Prostate gland (tissue), 2 donors: ENCODE data around the gene SPDEF. TPM values are rescaled to one million over a fixed set of nuclear protein-coding genes. Genes with fewer than 3 reads are reported as not detected.

Experiments
- DNase-seq: peaks from one replicate; pipeline ENCODE4 v3.0.0-alpha.2; 2019; ENCODE audit warnings: low spot score
- H3K27ac ChIP-seq, 2 donors: fragments of 200-600 bp; sonication (generic); 2 replicates each; pipeline ENCODE4 v1.5.1; 2017 to 2019
- H3K27me3 ChIP-seq: fragments of 200-600 bp; sonication (generic); replicated peaks from 2 replicates; pipeline ENCODE4 v1.5.1; 2019; ENCODE audit not compliant: insufficient read depth
- H3K36me3 ChIP-seq, 2 donors: fragments of 200-600 bp; sonication (generic); 1 replicate in 1 of 2; 2 replicates in 1 of 2; pipeline versions ENCODE4 v1.5.1 to v1.8.1; 2017 to 2019
- H3K4me1 ChIP-seq: fragments of 200-600 bp; sonication (generic); replicated peaks from 2 replicates; pipeline ENCODE4 v1.5.1; 2019
- H3K4me3 ChIP-seq, 2 donors: fragments of 200-600 bp; sonication (generic); 2 replicates each; pipeline ENCODE4 v1.5.1; 2017 to 2019
- H3K9me3 ChIP-seq: fragments of 200-600 bp; sonication (generic); 2 replicates; pipeline ENCODE4 v1.5.1; 2017
- POLR2A ChIP-seq: fragments of 450-650 bp; IDR thresholded peaks from one replicate; pipeline ENCODE4 v1.6.1; 2016; ENCODE audit warnings: antibody characterized with exemption, mild to moderate bottlenecking
- POLR2AphosphoS5 ChIP-seq: sonication (generic); formaldehyde crosslinking; IDR thresholded peaks from one replicate; pipeline ENCODE4 v1.6.1; 2017; ENCODE audit warnings: antibody characterized with exemption
- WGBS: methylation state at CpG from one replicate; pipeline ENCODE4 v1.1.5; 2018; 5-methylcytosine and 5-hydroxymethylcytosine counted together
- intact Hi-C: fragments of 100-400 bp; cut with DNase I; formaldehyde crosslinking; loops from one replicate; pipeline ENCODE4 v1.14.2; 2022
- total RNA-seq, 2 donors: library from RNA; depleted of rRNA; stranded (reverse); fragments of >200 nt; gene quantifications; one replicate each; pipeline ENCODE4 v1.1.0, GENCODE V29; 2016
- TF ChIP-seq, protein P1 (sequence below), 4 experiments: fragments of 200-600 bp in 2 of 4; fragments of 450-650 bp in 2 of 4; sonication (generic) in 2 of 4; IDR thresholded peaks; 1 replicate in 3 of 4; 2 replicates in 1 of 4; pipeline ENCODE4 v1.5.1; 2016 to 2019; ENCODE audit warnings: antibody characterized with exemption in 4 of 4, mild to moderate bottlenecking in 2 of 4, moderate library complexity in 2 of 4

Gene SPDEF
- total RNA-seq, 2 donors from 2014 or later, result 165 to 738 TPM

DNA sequence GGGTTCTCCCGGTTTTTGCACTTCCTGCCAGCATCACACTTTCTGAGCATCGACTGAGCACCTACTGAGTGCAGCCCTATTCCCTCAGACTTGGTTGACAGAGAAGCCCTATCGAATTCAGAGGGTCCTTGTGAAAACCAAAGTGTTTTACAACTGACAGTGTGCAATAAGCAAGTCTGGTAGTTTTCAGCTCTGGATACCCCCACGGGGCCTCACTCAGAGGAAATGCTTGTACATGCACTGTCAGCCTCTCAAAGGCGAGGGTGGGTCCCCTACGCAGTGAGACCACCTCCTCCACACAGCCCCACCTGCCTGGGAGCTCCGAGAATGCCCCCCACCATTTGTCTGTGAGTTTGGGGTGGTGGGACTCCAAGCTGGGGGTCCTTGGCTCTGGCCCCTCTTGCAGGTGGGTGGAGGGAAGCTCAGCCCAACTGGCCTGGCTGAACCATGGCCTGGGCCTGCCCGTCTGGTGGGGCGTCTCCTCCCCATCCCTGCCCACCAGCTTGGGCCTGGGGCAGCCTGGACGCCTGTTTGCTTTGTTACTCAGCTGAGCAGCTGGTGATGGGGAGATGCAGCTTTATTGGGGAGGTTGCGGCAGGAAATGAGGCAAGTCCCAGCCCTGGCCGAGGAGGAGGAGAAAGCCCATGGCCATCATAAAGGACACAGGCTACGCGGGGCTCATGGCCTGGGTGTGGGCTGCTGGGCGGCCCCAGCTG, 1.7 kb downstream of the SPDEF start:
- intact Hi-C loops, result no loop called here
- no peak for TF ChIP-seq POLR2A
- no peak for TF ChIP-seq POLR2AphosphoS5
- TF ChIP-seq, protein P1, sequence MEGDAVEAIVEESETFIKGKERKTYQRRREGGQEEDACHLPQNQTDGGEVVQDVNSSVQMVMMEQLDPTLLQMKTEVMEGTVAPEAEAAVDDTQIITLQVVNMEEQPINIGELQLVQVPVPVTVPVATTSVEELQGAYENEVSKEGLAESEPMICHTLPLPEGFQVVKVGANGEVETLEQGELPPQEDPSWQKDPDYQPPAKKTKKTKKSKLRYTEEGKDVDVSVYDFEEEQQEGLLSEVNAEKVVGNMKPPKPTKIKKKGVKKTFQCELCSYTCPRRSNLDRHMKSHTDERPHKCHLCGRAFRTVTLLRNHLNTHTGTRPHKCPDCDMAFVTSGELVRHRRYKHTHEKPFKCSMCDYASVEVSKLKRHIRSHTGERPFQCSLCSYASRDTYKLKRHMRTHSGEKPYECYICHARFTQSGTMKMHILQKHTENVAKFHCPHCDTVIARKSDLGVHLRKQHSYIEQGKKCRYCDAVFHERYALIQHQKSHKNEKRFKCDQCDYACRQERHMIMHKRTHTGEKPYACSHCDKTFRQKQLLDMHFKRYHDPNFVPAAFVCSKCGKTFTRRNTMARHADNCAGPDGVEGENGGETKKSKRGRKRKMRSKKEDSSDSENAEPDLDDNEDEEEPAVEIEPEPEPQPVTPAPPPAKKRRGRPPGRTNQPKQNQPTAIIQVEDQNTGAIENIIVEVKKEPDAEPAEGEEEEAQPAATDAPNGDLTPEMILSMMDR (IDR thresholded peaks at IDR 0.05), result no peak
- Histone ChIP-seq H3K27me3 (no peaks in the 10 kb centered on the region), H3K9me3 (no peaks in the 10 kb centered on the region), H3K4me1 (peaks cover 19% of the 10 kb centered on the region), H3K36me3 (no peaks in the 10 kb centered on the region), H3K27ac (peak overlapping the region; percentile 86 to 90), H3K4me3 (peak overlapping the region; percentile 52 to 61)
- DNase-seq, result no peak
- 26% methylated on average over 10 of the region's 15 CpGs for whole genome bisulfite sequencing

DNA sequence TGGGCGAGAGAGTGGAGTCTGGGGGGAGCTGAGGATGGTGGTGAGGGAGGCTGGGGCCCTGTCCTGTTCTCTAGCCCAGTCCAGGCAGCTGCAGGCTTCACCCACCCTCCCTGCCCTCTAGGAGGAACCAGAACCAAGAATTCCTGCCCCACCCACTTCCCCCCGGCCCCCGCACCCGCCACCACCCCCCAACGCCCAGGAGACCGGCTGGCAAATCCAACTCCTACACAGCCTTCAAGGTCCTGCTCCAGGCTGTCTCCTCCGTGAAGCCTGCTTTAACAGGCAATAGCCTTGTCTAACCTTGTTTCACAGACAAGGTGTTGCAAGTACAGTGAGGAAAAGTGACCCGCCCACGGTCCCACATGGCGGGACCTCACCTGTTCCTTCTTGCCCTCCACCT, 2.4 kb downstream of the SPDEF start:
- peak overlapping the region; percentile 86 to 90 for H3K27ac ChIP-seq
- 38% methylated on average over 10 of the region's 10 CpGs for WGBS
- H3K4me1 ChIP-seq, result peaks cover 23% of the 10 kb centered on the region
- intact Hi-C loops, result no loop called here
- no peaks in the 10 kb centered on the region for H3K9me3 ChIP-seq
- no peaks in the 10 kb centered on the region for H3K27me3 ChIP-seq
- H3K36me3 ChIP-seq, result no peaks in the 10 kb centered on the region
- peak overlapping the region; percentile 52 to 61 for H3K4me3 ChIP-seq
- TF ChIP-seq, protein P1 (IDR thresholded peaks at IDR 0.05), result no peak
- TF ChIP-seq POLR2A (no peak), POLR2AphosphoS5 (no peak)
- no peak for DNase-seq

DNA sequence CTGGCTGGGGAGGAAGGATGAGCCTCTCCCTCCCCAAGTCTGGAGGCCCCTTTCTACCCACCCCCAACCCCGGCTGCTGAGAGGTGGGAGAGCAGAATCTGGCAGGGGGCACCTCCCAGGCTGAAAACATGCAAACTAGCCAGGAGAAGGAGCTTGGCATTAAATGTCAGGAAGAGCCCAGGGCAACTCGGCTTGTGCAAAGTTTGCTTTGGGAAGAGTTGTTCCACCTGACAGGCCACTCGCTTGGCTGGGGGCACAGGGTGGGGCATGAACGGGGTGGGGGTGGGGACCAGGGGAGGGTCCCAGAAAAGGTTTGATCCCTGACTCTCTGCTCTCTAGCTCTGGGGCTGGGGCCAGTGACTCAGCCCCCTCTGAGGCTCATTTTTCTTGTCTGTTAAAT, 3.0 kb downstream of the SPDEF start:
- peaks cover 23% of the 10 kb centered on the region for H3K4me1 ChIP-seq
- H3K4me3 ChIP-seq, result peak overlapping the region; percentile 52 to 61
- TF ChIP-seq POLR2A (no peak), POLR2AphosphoS5 (peak; percentile 32)
- TF ChIP-seq, protein P1 (IDR thresholded peaks at IDR 0.05), result no peak
- no peaks in the 10 kb centered on the region for H3K36me3 ChIP-seq
- H3K9me3 ChIP-seq, result no peaks in the 10 kb centered on the region
- 40% methylated on average over 4 of the region's 4 CpGs for WGBS
- H3K27me3 ChIP-seq, result no peaks in the 10 kb centered on the region
- DNase-seq, result no peak
- intact Hi-C loops, result no loop called here
- H3K27ac ChIP-seq, result peak overlapping the region; percentile 86 to 90

DNA sequence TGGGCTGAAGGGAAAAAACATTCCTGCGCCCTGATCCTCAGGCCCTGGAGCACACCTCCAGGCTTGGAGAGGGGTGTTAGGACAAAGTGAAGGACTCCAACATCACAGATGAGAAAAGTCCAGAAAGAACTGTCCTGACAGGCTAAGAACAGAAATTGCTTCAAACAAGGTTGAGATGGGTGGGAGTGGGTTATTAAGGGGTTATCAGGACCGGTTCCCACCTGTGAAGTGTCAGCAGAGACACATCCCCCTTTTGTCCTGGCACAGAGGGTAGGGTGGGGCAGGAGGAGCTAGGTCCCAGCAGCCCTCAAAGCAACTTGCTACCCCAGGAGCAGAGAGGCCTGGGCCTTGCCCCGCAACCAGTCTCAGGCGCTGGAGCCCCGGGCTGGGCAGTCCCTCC, 3.5 kb downstream of the SPDEF start:
- H3K4me1 ChIP-seq, result peaks cover 25% of the 10 kb centered on the region

More for the DNA sequence above, 3.5 kb downstream of the SPDEF start:
- TF ChIP-seq, protein P1 (IDR thresholded peaks at IDR 0.05), result no peak
- no peak for TF ChIP-seq POLR2AphosphoS5
- TF ChIP-seq POLR2A, result no peak
- 64% methylated on average over 5 of the region's 5 CpGs for WGBS
- Histone ChIP-seq H3K9me3 (no peaks in the 10 kb centered on the region), H3K36me3 (no peaks in the 10 kb centered on the region), H3K27ac (peak overlapping the region; percentile 86 to 90), H3K27me3 (no peaks in the 10 kb centered on the region), H3K4me3 (peak overlapping the region; percentile 52 to 61)
- no peak for DNase-seq
- intact Hi-C loops, result no loop called here
